ENCODE data around the gene ABCB4. TPM values are rescaled to one million over a fixed set of nuclear protein-coding genes. Genes with fewer than 3 reads are reported as not detected.

Gene ABCB4
- total RNA-seq, 1 donor from 2014 or later = not detected

DNA sequence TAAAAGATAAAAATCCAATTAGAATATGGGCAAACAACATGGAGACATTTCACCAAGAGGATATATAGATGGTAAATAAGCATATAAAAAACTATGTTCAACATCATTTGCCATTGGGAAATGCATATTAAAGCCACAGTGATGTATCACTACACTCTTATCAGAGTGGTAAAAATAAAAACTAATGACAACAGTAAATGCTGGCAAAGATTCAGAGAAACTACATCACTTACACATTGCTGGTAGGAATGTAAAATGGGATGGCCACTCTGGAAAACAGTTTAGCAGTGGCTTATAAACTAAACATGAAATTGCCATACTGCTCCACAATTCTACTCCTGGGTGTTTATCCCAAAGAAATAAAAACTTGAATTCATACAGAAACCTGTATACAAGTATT, 70.8 kb downstream of the ABCB4 start:
- H3K27me3 ChIP-seq (ENCODE audit: control insufficient read depth, insufficient read depth, low read length) = no peaks in the 10 kb centered on the region
- TF ChIP-seq, protein P1, sequence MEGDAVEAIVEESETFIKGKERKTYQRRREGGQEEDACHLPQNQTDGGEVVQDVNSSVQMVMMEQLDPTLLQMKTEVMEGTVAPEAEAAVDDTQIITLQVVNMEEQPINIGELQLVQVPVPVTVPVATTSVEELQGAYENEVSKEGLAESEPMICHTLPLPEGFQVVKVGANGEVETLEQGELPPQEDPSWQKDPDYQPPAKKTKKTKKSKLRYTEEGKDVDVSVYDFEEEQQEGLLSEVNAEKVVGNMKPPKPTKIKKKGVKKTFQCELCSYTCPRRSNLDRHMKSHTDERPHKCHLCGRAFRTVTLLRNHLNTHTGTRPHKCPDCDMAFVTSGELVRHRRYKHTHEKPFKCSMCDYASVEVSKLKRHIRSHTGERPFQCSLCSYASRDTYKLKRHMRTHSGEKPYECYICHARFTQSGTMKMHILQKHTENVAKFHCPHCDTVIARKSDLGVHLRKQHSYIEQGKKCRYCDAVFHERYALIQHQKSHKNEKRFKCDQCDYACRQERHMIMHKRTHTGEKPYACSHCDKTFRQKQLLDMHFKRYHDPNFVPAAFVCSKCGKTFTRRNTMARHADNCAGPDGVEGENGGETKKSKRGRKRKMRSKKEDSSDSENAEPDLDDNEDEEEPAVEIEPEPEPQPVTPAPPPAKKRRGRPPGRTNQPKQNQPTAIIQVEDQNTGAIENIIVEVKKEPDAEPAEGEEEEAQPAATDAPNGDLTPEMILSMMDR (IDR thresholded peaks at IDR 0.05; ENCODE audit: insufficient read depth, low read length, severe bottlenecking) = no peak
- FAIRE-seq (no peak), DNase-seq (ENCODE audit: low read depth) (no peak)
- H3K4me3 ChIP-seq (ENCODE audit: low read depth, low read length) = no peak overlapping the region
- no peaks in the 10 kb centered on the region for H3K36me3 ChIP-seq (ENCODE audit: control insufficient read depth, insufficient read depth, low read length)

DNA sequence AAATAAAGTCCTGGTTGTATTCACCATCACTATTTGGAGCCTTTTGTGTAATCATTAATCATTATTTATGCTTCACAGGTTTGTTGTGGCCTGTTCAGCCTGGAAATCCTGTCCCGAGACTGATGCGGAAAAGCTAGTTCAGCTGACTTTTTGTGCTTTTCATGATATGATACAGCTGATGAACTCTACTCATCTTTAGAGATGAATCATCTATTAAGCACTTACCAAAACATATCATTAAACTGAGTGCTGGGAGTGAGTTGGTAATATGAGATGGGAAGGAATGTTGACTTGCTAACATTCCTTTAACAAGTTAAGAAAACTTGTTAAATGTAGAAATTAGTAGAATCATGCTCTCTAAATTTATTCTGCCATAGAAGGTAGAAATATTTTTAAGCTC, 77.0 kb downstream of the ABCB4 start:
- no peak overlapping the region for H3K4me3 ChIP-seq (ENCODE audit: low read depth, low read length)
- no peak for FAIRE-seq
- TF ChIP-seq, protein P1 (IDR thresholded peaks at IDR 0.05; ENCODE audit: insufficient read depth, low read length, severe bottlenecking) = no peak
- peaks cover 5% of the 10 kb centered on the region for H3K36me3 ChIP-seq (ENCODE audit: control insufficient read depth, insufficient read depth, low read length)
- peak; percentile 88 for DNase-seq (ENCODE audit: low read depth)
- H3K27me3 ChIP-seq (ENCODE audit: control insufficient read depth, insufficient read depth, low read length) = no peaks in the 10 kb centered on the region

DNA sequence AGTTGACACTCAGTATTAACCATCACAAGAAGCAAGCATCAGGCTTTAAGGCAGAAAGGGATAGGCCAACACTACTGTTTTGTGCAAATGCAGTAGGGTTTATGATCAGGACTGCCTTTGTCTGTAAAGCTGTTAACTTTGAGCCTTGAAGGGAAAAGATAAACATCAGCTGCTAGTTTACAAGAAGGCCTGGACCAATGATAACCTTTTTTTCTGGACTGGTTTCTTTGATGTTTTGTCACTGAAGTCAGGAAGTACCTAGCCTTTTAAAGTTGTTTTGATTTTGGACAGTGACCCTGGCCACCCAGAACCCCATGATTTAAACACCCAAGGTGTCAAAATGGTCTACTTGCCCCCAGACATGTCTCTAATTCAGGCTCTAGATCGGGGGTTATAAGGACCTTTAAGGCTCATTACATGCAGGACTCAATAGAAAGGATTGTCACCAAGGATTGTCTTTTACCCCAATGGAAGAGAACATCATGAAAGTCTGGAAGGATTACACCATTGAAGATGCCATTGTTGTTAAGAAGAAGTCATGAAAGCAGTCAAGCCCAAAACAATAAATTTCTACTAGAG, 79.9 kb downstream of the ABCB4 start:
- TF ChIP-seq, protein P1 (IDR thresholded peaks at IDR 0.05; ENCODE audit: insufficient read depth, low read length, severe bottlenecking) = no peak
- H3K27me3 ChIP-seq (ENCODE audit: control insufficient read depth, insufficient read depth, low read length) = no peaks in the 10 kb centered on the region
- DNase-seq (ENCODE audit: low read depth) = no peak
- H3K36me3 ChIP-seq (ENCODE audit: control insufficient read depth, insufficient read depth, low read length) = peaks cover 12% of the 10 kb centered on the region
- no peak for FAIRE-seq
- no peak overlapping the region for H3K4me3 ChIP-seq (ENCODE audit: low read depth, low read length)

DNA sequence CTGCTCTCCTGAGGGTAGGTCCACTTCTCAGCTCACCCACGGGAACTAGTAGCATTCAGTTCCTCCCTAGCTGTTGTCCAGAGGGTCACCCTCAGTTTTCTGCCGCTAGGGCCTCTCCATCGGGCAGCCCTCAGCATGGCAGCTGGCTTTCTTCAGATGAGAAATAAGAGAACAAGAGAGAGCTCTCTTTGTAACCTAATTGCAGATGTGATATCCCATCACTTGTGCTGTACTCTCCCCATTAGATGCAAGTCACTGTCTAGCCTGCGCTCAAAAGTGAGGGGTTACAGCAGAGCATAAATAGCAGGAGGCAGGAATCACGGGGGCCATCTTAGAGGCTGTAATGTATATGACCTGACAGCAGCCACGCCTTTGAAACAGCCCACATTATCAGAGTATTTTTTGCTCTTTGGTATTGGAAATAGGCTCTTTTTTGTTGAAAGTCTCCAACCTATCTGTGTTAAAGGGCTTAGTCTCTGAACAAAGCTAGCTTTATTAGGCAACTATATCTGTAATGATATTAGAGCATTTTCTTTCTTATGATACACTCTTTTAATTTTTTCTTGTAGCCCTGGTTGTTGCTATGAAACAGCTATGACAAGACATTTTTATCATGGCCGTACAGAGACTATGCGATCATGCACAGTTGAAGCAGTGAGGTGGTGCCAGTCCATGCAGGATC, 84.3 kb downstream of the ABCB4 start:
- TF ChIP-seq, protein P1 (IDR thresholded peaks at IDR 0.05; ENCODE audit: insufficient read depth, low read length, severe bottlenecking) = no peak
- DNase-seq (ENCODE audit: low read depth) = no peak
- H3K36me3 ChIP-seq (ENCODE audit: control insufficient read depth, insufficient read depth, low read length) = peaks cover 17% of the 10 kb centered on the region
- no peaks in the 10 kb centered on the region for H3K27me3 ChIP-seq (ENCODE audit: control insufficient read depth, insufficient read depth, low read length)
- H3K4me3 ChIP-seq (ENCODE audit: low read depth, low read length) = no peak overlapping the region
- no peak for FAIRE-seq

DNA sequence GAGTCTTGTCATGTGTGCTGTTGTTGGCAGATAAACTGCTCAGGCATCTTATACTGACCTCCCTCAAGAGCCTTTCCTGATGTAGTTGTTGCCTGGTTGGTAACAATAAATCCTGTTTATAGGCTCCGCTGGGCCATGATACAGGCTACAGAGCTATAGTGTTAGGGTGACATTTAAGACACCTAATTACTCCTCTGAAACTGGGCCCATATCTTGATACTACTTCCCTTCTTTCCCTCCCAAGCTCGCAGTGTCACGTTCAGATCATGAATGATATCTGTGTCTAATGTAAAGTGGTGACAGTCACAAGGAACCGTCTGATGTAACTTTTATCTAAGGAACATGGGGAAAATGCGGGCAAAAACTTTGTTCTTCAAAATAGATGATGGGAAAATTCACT, 94.6 kb downstream of the ABCB4 start:
- Histone ChIP-seq H3K27me3 (ENCODE audit: control insufficient read depth, insufficient read depth, low read length) (no peaks in the 10 kb centered on the region), H3K4me3 (ENCODE audit: low read depth, low read length) (no peak overlapping the region), H3K36me3 (ENCODE audit: control insufficient read depth, insufficient read depth, low read length) (peaks cover 6% of the 10 kb centered on the region)
- DNase-seq (ENCODE audit: low read depth) = no peak
- FAIRE-seq = no peak
- TF ChIP-seq, protein P1 (IDR thresholded peaks at IDR 0.05; ENCODE audit: insufficient read depth, low read length, severe bottlenecking) = no peak

Data from bronchial epithelial cell (primary cell).